Stimulated activated CD4-positive, alpha-beta T cell treated with anti-CD3 and anti-CD28 coated beads, TNF-alpha, amount 100 ng/mL, for 24 hours (primary cell): ENCODE data around the gene ROGDI.

Source experiments
- DNase-seq, 3 experiments: peaks; one replicate each; pipeline ENCODE4 v3.0.0-alpha.2; 2020; ENCODE audit warnings: low read depth in 3 of 3

ROGDI gene

DNA sequence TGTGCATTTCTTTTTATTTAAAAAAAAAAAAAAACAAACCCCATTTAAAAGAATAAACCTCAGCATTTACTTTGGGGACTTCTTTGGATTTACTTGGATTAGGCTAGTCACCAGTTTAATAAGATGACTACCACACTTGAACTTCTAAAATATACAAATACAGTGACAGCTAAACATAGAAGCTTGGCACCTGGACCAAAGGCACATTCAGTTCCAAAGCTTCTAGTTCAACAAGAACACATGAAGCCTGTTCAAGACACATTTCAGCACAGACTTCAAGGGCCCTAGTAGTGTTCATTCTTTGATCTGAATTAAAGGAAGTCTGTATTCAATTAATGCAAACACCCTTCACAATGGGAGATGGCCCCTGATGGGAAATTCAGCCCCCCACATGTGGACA is 11.6 kb upstream of the ROGDI start:
- no peak for DNase-seq

DNA sequence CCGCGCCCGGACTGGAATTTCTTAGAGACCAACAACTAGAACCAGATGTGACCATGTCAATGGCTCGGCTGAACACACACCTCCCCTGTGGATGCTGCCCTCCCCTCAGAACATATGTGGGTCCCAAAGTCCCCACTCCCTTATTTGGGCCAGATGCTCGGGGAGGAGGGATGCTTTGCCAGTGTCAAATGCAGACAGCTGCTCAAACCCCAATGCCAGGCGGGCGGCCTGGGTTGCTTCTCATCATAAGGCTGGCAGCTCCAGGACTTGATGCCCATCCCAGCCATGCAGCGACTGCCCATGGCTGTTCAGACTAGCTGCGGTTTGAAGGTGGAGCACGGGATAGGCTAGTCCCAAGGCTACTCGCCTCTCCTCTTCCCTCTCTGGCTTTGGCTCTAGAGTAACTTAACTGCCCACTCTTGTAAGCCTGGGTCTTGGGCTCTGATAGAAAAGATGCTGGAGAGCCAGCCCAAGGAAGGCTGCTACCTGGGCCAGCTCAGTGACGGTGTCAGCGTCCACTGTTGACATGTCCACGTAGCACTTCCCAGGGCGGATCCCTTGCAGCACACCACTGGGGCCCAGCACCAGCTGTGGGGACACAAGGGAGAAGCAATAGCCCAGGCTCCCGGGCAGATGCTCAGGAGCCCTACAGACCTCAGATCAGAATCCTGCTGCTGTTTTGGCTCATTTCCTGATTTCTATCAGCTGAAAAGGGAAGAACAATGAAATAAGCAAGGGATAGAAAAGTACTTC is 11.0 kb upstream of the ROGDI start:
- no peak for DNase-seq

DNA sequence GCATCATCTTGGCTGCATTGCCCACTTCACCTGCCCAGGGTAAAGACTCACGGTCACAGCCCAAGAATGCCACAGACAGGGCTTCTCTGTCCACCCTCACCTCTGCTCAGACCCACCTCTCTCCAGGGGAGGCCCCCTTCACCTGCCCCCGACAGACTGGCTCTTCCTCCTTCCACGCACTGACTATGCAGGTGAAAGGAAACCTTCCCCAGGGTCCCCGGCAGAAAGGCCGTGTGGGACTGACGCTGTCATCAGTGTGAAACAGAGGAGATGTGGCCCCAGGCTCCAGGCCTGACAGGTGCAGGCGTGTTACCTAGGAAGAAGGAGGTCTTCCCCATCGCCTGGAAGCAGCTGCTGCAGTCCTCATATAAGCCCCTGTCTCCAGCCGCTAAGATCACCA is 9.3 kb upstream of the ROGDI start:
- no peak for DNase-seq

DNA sequence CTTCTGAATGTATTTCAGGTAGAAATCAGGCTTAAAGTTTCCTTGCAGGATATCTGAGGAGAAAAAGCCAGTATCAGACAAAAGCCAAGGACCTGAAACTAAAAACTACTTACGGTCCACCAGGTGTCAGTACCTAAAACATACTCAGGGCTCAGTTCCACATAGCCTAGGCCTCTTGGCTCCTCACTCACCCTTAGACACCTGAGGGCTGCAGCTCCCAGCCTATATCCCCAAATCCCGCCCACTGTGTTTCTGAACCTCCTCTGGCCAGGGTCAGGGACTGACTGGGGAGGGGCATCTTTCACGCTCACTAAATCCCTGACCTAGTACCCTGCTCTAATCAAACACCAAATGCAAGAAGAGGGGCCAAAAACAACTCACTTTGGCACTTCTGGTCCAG is 8.8 kb upstream of the ROGDI start:
- no peak for DNase-seq

DNA sequence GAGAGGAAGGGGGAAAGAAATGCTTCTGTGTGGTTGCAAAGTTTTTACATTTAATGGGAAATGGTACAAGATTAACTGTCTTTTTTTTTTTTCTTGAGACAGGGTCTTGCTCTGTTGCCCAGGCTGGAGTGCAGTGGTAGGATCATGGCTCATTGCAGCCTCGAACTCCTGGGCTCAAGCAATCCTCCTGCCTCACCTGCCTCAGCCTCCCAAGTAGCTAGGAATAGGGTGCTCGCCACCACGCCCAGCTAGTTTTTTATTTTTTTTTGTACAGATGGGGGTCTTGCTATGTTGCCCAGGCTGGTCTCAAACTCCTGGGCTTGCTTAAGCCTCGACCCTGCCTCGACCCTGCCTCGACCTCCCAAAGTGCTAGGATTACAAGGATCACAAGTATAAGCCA is 3.8 kb upstream of the ROGDI start:
- DNase-seq: no peak

DNA sequence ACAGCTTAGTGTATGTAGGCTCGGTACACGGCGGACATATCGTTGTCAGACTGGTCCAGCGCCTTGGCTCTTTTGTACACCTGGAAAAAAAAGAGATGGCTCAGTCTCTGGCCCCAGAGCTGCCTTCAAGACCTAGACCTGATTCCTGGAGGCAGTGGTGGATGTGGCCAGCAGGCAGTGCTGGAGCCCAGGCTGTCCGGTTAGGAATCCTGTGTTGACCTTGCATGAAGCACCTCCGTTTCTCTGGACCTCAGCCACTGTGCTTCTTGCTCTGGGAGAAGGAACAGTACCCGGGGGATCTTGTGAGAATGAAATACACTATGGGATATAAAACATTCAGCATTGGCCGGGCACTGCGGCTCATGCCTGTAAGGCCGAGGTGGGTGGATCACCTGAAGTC is 2.8 kb upstream of the ROGDI start:
- DNase-seq: no peak

DNA sequence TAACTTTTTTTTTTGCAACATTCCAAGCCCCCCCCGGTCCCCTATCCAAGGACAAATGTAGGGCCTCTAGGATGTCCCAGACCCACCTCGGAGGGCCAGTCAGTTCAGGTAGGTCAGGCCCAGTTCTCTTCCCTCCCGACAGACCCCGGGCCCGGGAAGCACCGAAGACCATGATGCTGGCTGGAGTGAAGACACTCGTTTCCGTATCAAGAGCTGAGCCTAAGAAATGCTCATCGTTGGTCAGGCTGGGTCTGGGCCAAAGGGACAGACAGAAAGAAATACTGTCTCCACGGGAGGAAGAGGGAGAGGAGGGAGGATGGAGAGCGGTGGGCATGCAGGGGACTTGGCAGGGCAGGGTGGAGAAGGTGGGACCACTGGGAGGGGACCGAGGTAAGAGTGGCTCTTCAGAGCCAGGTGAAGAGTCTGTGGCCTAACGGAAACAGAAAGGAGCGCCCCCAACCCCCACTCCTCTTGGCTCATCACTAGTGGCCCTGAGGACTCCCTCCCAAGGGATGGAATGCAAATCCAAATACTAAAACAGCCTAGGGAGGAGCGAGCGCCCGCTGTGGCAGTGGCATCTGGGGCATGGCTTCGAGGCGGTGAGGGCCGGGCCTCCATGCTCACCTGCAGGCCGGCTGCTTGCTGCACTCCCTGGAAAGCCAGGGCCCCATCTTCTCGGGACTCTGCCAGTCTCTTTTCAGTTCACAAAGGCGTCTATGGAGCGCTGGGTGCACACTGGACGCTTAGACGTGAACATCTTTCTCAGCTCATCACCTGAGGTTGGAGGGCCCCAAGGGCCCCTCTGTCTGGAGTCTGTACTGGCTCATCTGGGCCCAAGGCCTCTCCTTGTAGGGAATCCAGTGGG is 1.7 kb upstream of the ROGDI start:
- no peak for DNase-seq

DNA sequence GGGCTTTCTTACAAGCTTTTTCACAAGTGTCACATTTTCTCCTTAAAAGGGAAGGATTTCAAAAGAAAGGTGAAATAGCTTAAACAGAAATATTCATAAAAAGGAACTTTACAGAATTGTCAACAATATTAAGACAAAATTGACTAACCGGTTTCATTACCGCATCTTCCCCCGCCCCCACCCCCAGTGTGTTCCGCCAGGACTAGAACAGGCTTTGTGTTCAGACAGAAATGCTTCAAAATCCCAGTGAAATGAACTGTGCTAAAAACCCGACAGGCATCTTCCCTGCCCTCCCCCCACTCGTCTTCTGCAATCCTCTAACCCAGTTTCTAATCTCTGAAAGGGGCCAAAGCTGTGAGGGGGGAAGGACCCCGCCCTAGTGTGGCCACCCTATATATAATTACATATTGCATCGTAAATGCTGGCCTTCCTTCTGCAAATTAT is 990 bp upstream of the ROGDI start:
- DNase-seq: no peak

DNA sequence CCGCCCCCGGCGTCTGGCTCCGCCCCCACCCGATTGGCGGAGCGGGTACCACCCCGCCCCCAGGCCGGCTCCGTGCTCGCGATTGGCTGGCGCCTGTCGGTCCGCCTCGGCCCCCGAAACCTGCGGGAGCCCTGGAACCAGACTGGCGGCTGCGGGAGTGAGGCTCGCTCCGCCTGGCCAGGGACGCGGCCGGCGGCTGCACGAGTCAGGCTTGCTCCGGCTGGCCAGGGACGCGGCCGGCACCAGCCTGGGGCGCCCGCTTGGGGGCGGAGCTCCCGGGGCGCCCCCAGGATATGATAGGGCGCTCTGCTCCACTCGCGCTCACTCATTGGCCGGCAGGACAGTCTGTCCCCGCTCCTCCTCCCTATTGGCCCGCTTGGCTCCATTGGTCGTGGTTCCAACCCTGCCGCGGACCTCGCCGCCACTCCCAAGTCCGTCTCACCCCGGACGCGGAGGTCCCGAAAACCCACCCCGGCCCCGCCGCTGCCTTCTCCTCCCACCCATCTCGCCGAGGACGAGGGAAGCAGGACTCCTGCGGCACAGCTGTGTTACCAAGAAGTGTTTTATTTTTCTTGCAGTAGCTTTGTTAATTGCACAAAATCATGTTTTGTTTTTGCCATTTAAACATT is 340 bp upstream of the ROGDI start:
- DNase-seq: peak; percentile 75 to 87 (median 79)

DNA sequence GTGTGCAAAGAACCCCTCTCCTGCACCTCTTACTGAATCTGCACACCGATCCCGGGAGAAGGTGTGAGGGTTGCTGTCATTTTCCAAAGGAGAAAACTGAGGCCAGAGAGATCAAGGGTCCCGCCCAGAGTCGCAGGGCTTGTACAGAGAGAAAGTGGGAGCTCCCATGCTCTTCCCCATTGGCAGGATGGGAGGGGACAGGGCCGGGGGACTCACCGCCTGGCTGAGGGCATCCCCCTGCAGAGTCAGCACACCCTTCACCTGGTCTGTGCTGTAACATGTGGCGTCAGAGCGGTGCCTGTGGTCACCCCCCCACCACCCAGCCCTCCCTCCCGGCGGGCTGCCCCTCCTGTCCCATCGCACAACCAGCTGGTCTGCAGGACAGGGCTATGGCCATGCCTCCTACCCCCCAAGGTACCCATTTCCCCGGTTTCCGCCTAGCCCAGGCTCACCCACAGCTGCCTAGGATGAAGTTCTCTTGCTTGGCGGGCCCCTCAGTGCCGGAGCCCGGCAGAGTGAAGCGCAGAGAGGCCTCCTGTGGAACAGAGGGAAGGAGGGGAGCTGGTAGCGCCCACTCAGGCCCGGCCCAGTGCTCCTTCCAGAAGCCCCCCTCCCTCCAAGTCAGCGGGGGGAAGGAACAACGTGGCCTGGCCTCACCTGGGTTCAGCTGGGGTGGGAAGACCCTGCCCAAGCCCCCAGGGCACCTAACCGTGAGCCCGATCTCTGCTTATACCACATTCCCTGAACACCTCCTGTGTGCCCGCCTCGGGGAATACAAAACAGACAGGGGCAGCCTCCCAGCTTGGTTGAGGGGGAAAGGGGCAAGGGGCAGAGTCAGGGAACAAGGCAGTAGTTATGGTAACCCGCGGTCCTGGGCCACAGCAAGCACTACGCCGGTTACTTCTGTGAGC is 1.1 kb downstream of the ROGDI start:
- peak in 1 of 3 experiments; percentile 3 for DNase-seq

DNA sequence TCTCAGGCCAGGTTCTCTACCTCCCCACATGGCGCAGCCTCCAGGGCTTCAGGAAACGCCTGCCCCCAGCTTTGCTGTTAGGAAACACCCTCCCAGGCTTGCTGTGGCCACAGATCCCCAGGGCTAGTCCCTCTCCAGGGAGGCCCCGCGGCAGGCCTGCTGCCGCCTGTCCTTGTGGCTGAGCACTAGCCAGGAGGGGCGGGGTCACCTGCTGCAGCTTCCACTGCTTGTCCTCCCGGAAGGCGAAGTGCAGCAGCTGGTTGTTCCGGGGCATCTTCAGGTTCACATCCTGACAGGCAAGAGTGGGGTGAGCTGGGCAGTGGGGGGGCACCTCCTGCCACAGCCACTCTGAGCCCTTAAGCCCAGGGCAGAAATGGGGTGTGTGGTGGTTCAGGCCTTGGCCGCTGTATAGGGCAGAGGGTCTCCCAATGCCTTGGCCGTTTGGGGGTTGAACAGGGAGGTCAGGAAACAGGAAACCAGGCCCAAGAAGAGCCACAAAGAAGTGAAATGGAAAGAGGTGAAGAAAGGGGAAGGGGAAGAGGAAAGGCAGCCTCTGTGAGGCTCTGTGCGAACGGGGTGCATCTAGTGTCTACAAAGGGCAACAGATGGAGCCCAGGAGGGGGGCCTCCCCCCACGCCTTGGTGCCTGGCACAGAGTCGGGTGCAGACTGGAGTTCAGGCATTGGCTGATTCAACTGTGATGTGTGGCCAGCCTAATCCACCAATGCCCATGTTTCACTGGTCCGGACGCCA is 2.0 kb downstream of the ROGDI start:
- DNase-seq: no peak

DNA sequence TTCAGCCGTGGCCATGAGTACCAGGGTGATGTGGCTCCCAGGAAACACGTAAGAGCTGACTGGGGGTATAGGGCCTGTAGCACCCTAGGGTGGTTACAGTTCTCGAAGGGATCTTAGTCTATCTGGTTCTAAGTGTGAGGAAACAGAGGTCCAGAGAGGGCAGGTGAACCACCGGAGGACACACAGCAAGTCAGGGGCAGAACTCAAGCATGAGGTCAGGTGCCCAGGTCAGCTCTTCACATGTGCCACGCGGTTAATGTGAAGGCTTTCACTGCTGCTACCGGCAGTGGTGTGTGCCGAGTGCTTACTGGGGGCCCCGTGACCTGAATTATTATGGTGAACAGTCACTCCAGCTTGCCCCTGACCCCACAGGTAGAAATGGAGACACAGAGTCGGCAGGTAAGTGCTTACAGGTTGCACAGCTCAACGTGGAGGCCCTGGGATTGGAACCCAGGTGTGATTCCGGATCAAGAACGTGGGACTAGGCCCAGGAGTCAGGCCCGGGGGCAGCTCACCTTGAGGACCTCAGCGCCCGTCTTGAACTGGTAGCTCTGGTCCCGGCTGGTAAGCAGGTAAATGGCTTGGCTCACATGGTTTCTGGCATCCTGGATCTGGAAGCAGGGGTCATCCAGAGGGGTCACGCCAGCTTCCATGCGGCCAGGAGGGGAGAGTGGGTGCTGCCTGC is 3.1 kb downstream of the ROGDI start:
- DNase-seq: no peak

DNA sequence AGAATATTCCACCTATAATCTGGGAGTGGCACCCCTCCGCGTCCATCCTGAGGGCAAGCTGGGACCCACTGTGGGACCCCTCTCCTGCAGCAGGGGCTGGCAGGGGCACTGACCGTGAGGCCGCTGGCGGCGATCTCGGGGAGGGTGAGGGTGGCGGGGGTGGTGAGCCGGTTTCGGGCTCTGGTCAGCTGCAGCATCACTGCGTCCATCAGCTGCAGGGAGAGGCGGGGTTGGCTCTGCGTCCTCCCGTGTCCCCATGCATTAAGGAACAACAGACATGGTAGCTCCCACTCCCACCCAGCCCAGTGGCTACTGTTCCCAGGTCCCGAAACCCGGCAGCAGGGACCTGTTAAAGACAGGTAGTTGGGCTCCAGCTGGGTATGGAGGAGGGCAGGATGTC is 4.0 kb downstream of the ROGDI start:
- no peak for DNase-seq

DNA sequence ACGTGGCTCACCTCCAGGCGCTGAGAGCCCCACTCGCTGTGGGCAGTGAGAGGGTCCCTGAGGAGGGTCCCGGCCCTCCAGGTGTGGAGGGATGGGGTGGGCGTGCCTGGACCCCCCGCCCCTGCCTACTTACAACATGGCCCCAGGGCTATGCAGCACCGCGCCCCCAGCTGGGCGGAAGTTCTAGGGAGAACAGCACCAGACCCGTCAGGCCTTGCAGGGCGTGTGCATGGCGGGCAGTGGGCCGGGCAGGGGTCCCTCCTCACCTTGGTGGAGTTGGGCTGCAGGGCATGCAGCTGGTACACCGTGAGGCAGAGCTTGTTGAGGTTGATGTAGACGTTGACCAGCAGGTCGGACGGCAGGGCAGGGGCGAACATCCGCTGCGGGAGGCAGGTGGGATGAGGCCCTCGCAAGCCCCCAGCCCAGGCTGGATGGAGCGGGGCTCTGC is 4.6 kb downstream of the ROGDI start:
- no peak for DNase-seq

DNA sequence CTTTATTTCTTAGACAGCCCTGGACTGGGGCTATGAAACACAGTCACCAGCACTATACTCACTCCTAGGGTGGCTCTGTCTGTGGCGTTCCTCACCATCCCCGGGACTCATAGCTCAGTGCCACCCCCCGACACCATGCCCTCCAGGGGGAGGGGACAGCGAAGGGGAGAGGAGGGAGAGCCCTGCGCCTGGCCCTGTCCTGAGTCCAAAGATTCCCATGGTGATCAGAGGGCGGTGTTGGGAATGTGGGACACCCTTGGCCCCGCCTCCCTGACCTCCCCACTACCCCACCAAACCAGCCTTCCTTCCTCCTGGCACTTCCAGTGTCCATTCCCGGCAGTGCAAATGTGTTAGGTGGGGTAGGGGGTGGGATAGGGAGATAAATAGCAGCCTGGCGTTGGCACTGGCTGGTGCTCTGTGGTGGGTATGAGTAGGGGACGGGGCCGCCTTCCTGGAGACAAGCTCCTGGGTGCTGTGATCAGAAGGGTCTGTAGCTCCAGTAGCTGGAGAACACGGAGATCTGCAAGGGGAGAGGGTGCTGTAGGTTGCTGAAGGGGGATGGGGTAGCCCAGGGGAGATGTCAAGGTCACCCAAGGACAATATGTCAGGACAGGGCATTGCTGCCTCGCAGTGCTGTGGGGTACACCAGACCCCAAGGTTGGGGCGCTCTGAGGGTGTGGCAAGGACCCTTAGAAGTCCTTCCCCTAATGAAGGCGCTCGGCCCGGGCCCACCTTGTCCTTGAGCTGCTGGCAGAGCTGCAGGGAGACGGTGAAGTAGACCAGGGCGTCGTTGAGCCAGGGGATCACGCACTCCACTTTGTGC is 5.2 kb downstream of the ROGDI start:
- DNase-seq: no peak

DNA sequence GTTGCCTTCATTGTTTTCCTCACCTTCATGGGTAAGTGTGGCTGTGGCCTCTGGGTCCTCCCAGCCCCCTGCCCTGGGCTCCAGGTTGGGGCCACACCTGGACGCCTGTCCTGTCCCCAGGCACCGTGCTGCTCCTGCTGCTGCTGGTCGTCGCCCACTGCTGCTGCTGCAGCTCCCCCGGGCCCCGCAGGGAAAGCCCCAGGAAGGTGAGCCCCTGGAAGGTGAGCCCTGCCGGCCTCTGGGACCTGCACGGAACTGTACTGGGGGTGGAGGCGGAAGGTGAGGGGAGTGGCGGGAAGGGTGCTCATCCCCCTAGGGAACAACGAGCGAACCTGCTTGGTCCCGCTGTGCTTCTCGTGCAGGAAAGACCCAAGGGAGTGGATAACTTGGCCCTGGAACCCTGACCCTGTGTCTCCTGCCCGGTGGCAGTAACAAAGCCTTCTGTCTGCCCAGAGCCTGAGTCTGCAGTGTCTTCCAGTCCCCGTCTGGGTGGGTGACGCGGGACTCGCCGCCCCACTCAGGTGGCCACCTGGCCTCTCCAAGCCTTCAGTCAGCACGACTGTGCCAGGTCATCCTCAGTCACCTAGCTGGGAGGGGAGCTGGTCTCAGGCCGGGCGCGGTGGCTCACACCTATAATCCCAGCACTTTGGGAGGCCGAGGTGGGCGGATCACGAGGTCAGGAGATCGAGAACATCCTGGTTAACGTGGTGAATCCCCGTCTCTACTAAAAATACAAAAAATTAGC is 6.4 kb downstream of the ROGDI start:
- DNase-seq: no peak

DNA sequence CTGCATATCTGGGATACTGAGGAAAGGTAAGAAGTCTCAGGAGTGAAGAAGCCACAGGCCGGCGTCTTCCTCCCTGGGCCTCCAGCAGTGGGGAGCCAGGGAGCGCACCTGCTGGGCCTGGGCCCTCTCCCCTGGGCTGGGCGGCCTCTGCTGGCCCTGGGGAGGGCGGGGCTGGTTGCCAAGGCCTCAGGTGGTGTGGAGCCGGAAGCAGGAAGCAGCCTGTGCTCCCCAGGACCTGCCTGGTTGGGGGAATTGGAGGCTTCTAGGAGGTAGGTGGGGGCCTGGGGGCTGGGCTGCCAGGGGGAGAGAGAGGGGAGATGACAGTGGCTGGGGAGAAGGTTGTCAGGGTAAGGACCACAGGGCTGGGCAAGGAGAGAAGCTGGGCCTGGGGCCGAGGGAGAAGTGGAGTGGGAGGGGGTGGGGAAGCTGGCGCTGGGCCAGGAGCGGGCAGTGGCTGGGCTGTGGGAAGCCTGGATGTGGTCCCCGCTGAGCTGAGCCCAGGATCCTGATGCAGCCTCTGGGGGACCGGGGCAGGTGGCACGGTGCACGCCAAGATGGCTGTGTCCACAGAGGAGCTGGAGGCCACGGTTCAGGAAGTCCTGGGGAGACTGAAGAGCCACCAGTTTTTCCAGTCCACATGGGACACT is 7.1 kb downstream of the ROGDI start, which contains the start of gene SMIM22:
TSS of gene SMIM22 (plus strand) at position 189 of the 647 bp plus-strand sequence. CDS start at position 555, 366 bp downstream.
- no peak for DNase-seq

DNA sequence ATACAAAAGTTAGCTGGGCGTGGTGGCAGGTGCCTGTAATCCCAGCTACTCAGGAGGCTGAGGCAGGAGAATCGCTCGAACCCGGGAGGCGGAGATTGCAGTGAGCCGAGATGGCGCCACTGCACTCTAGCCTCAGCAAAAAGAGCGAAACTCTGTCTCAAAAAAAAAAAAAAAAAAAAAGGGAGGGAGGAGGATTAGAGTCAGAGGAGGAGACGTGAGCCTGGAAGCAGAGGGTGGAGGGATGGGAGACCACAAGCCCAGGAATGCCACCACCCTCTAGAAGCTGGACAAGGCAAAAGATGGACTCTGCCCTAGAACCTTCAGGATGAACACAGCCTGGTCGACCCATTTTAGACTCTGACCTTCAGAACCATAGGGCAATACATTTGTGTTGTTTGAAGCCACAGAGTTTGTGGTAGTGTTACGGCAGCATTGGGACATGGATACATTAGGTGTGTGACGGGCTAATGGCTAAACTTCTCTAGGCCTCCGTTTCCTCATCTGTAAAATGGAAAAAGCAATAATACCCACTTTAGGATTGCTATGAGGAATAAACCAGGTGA is 9.4 kb downstream of the ROGDI start:
- no peak for DNase-seq
